ENCODE results near the gene MAN1A2.
"Not testable (repeated sequence)": the region's sequence is repeated elsewhere in the genome, so short reads cannot be mapped to it uniquely, and the experiment has no call there.

Gene MAN1A2

GRCh38 chr1:117467336-117467735, 100.1 kb downstream of the MAN1A2 start:
- H3K27me3 ChIP-seq (replicated peaks; ENCODE audit: control insufficient read depth, insufficient read depth, low read length) = no peaks in the 10 kb centered on the region
- H3K4me3 ChIP-seq (replicated peaks; ENCODE audit: low read depth, low read length) = no peak overlapping the region
- TF ChIP-seq, protein P1, sequence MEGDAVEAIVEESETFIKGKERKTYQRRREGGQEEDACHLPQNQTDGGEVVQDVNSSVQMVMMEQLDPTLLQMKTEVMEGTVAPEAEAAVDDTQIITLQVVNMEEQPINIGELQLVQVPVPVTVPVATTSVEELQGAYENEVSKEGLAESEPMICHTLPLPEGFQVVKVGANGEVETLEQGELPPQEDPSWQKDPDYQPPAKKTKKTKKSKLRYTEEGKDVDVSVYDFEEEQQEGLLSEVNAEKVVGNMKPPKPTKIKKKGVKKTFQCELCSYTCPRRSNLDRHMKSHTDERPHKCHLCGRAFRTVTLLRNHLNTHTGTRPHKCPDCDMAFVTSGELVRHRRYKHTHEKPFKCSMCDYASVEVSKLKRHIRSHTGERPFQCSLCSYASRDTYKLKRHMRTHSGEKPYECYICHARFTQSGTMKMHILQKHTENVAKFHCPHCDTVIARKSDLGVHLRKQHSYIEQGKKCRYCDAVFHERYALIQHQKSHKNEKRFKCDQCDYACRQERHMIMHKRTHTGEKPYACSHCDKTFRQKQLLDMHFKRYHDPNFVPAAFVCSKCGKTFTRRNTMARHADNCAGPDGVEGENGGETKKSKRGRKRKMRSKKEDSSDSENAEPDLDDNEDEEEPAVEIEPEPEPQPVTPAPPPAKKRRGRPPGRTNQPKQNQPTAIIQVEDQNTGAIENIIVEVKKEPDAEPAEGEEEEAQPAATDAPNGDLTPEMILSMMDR (IDR thresholded peaks at IDR 0.05; ENCODE audit: insufficient read depth, low read length, poor library complexity, severe bottlenecking) = no peak
- no peak for DNase-seq (ENCODE audit: extremely low read depth, insufficient read length)
- H3K36me3 ChIP-seq (ENCODE audit: control insufficient read depth, insufficient read depth, low read length) = no peaks in the 10 kb centered on the region; the same call in none of the 2 replicates

- TF ChIP-seq, protein P1 (IDR thresholded peaks at IDR 0.05; ENCODE audit: insufficient read depth, low read length, poor library complexity, severe bottlenecking) = no peak
Observed at GRCh38 chr1:117473063-117473462, 105.8 kb downstream of the MAN1A2 start.

DNA sequence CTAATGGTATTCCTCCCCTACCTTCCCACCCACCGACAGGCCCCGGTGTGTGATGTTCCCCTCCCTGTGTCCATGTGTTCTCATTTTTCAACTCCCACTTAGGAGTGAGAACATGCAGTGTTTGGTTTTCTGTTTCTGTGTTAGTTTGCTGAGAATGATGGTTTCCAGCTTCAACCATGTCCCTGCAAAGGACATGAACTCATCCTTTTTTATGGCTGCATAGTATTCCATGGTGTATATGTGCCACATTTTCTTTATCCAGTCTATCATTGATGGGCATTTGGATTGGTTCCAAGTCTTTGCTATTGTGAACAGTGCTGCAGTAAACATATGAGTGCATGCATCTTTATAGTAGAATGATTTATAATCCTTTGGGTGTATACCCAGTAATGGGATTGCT, 108.2 kb downstream of the MAN1A2 start:
- DNase-seq (ENCODE audit: extremely low read depth, insufficient read length); H3K4me3 ChIP-seq (replicated peaks; ENCODE audit: low read depth, low read length); H3K36me3 ChIP-seq (ENCODE audit: control insufficient read depth, insufficient read depth, low read length); H3K27me3 ChIP-seq (replicated peaks; ENCODE audit: control insufficient read depth, insufficient read depth, low read length): not testable (repeated sequence)

More at GRCh38 chr1:117473063-117473462, 105.8 kb downstream of the MAN1A2 start:
- H3K4me3 ChIP-seq (replicated peaks; ENCODE audit: low read depth, low read length) = no peak overlapping the region
- DNase-seq (ENCODE audit: extremely low read depth, insufficient read length) = no peak
- H3K27me3 ChIP-seq (replicated peaks; ENCODE audit: control insufficient read depth, insufficient read depth, low read length) = no peaks in the 10 kb centered on the region
- no peaks in the 10 kb centered on the region; the same call in 1 of the 2 replicates for H3K36me3 ChIP-seq (ENCODE audit: control insufficient read depth, insufficient read depth, low read length)

DNA sequence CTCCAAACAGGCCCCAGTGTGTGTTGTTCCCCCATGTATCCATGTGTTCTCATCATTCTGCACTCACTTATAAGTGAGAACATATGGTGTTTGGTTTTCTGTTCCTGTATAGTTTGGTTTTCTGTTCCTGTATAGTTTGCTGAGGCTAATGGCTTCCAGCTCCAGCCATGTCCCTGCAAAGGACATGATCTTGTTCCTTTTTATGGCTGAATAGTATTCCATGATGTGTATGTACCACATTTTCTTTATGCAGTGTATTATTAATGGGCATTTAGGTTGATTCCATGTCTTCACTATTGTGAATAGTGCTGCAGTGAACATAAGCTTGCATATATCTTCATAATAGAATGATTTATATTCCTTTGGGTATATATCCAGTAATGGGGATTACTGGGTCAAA, 111.8 kb downstream of the MAN1A2 start:
- TF ChIP-seq, protein P1 (IDR thresholded peaks at IDR 0.05; ENCODE audit: insufficient read depth, low read length, poor library complexity, severe bottlenecking) = no peak
- Histone ChIP-seq H3K4me3 (replicated peaks; ENCODE audit: low read depth, low read length) (no peak overlapping the region), H3K36me3 (ENCODE audit: control insufficient read depth, insufficient read depth, low read length) (no peaks in the 10 kb centered on the region), H3K27me3 (replicated peaks; ENCODE audit: control insufficient read depth, insufficient read depth, low read length) (no peaks in the 10 kb centered on the region)
- DNase-seq (ENCODE audit: extremely low read depth, insufficient read length) = no peak

- no peak overlapping the region for H3K4me3 ChIP-seq (replicated peaks; ENCODE audit: low read depth, low read length)
- no peaks in the 10 kb centered on the region for H3K27me3 ChIP-seq (replicated peaks; ENCODE audit: control insufficient read depth, insufficient read depth, low read length)
- no peaks in the 10 kb centered on the region for H3K36me3 ChIP-seq (ENCODE audit: control insufficient read depth, insufficient read depth, low read length)
Observed at GRCh38 chr1:117481410-117481809, 114.2 kb downstream of the MAN1A2 start.

DNA sequence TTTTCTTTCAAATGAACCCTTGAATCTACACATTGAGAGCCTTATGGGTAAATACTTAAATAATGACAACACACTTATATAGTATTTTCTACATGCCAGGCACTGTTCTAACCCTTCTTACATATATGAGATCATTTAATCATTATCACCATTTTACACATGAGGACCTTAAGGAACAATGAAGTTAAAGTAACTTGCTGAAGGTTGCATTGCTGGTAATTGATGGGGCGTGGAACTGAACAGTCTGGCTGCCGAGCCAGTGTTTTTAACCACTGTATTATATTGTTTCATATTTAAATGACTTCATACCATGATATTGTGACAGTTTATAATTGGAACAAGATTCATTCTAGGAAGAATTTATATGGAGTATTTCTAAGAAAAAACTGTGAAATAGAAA, 126.7 kb downstream of the MAN1A2 start:
- H3K4me3 ChIP-seq (replicated peaks; ENCODE audit: low read depth, low read length) = no peak overlapping the region
- H3K27me3 ChIP-seq (replicated peaks; ENCODE audit: control insufficient read depth, insufficient read depth, low read length) = no peaks in the 10 kb centered on the region
- no peaks in the 10 kb centered on the region for H3K36me3 ChIP-seq (ENCODE audit: control insufficient read depth, insufficient read depth, low read length)
- TF ChIP-seq, protein P1 (IDR thresholded peaks at IDR 0.05; ENCODE audit: insufficient read depth, low read length, poor library complexity, severe bottlenecking) = no peak
- DNase-seq (ENCODE audit: extremely low read depth, insufficient read length) = no peak

More at GRCh38 chr1:117481410-117481809, 114.2 kb downstream of the MAN1A2 start:
- DNase-seq (ENCODE audit: extremely low read depth, insufficient read length) = no peak
- TF ChIP-seq, protein P1 (IDR thresholded peaks at IDR 0.05; ENCODE audit: insufficient read depth, low read length, poor library complexity, severe bottlenecking) = no peak

All from GM06990 (cell line).